HL-60 (cell line): ENCODE results near the gene PPP1R7.
A peak's percentile ranks its signal among the peaks of the same experiment; 100 is the strongest.

ENCODE experiments used
- POLR2AphosphoS5 ChIP-seq: IDR thresholded peaks from 2 replicates; pipeline ENCODE4 v1.6.1; 2012; ENCODE audit warnings: low read depth
- SPI1 ChIP-seq: IDR thresholded peaks from 2 replicates; pipeline ENCODE4 v1.6.1; 2012; ENCODE audit warnings: low read depth, mild to moderate bottlenecking, borderline replicate concordance
- TF ChIP-seq, protein P1 (sequence below): IDR thresholded peaks from one replicate; pipeline ENCODE4 v1.5.1; 2011; ENCODE audit warnings: low read length, control low read depth, inconsistent platforms; ENCODE audit not compliant: insufficient read depth
- TF ChIP-seq, protein P2 (sequence below): IDR thresholded peaks from 2 replicates; pipeline ENCODE4 v1.6.1; 2012; ENCODE audit warnings: low read depth; ENCODE audit not compliant: insufficient replicate concordance

DNA sequence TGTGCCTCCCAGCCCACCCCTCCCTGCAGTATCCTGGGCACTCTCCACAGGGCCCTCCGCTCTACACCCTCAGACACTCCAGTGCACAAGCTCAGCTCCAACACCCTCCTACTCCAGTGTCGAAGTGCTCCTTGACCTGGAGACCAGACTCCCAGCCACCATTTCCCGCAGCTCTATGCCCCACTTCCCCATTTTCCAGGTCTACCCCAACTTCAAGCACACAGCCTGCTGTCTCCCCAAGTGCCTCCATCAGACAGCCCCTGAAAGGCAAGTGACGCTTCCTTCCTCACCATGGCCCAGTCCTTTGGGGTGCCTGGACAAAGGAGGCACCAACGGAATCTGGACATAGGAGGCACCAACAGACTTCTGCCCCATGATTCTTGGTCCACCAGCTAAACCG, 8.2 kb upstream of the PPP1R7 start:
- TF ChIP-seq, protein P1, sequence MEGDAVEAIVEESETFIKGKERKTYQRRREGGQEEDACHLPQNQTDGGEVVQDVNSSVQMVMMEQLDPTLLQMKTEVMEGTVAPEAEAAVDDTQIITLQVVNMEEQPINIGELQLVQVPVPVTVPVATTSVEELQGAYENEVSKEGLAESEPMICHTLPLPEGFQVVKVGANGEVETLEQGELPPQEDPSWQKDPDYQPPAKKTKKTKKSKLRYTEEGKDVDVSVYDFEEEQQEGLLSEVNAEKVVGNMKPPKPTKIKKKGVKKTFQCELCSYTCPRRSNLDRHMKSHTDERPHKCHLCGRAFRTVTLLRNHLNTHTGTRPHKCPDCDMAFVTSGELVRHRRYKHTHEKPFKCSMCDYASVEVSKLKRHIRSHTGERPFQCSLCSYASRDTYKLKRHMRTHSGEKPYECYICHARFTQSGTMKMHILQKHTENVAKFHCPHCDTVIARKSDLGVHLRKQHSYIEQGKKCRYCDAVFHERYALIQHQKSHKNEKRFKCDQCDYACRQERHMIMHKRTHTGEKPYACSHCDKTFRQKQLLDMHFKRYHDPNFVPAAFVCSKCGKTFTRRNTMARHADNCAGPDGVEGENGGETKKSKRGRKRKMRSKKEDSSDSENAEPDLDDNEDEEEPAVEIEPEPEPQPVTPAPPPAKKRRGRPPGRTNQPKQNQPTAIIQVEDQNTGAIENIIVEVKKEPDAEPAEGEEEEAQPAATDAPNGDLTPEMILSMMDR: no peak
- peak; percentile 79 for TF ChIP-seq SPI1
- TF ChIP-seq, protein P2, sequence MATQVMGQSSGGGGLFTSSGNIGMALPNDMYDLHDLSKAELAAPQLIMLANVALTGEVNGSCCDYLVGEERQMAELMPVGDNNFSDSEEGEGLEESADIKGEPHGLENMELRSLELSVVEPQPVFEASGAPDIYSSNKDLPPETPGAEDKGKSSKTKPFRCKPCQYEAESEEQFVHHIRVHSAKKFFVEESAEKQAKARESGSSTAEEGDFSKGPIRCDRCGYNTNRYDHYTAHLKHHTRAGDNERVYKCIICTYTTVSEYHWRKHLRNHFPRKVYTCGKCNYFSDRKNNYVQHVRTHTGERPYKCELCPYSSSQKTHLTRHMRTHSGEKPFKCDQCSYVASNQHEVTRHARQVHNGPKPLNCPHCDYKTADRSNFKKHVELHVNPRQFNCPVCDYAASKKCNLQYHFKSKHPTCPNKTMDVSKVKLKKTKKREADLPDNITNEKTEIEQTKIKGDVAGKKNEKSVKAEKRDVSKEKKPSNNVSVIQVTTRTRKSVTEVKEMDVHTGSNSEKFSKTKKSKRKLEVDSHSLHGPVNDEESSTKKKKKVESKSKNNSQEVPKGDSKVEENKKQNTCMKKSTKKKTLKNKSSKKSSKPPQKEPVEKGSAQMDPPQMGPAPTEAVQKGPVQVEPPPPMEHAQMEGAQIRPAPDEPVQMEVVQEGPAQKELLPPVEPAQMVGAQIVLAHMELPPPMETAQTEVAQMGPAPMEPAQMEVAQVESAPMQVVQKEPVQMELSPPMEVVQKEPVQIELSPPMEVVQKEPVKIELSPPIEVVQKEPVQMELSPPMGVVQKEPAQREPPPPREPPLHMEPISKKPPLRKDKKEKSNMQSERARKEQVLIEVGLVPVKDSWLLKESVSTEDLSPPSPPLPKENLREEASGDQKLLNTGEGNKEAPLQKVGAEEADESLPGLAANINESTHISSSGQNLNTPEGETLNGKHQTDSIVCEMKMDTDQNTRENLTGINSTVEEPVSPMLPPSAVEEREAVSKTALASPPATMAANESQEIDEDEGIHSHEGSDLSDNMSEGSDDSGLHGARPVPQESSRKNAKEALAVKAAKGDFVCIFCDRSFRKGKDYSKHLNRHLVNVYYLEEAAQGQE: no peak
- no peak for TF ChIP-seq POLR2AphosphoS5
